ENCODE results near the gene XCR1. TPM values are rescaled to one million over a fixed set of nuclear protein-coding genes. Genes with fewer than 3 reads are reported as not detected.

The XCR1 gene
- total and polyA plus RNA-seq, 9 of the 15 experiments (the other 6 are each of a cell fraction or from before 2014, with no cell fraction given), result not detected

- Histone ChIP-seq H3K9me3 (replicated peaks; ENCODE audit: control insufficient read depth, insufficient read depth, low read depth, low read length) (no peaks in the 10 kb centered on the region; the same call in 1 of the 2 replicates), H3K4me2 (ENCODE audit: insufficient read depth, low read length) (no peak overlapping the region), H4K20me1 (replicated peaks; ENCODE audit: control insufficient read depth, insufficient read depth, low read length) (no peaks in the 10 kb centered on the region), H2AFZ (ENCODE audit: low read depth, low read length) (no peak overlapping the region), H3K27me3 (ENCODE audit: control insufficient read depth in 2 of 2, insufficient read depth in 2 of 2, low read length in 2 of 2) (peaks cover 7 to 17% of the 10 kb centered on the region in 2 experiments; a peak in 3 of 5 replicates), H3K27ac (ENCODE audit: extremely low read depth, low read depth, low read length) (no peak overlapping the region), H3K36me3 (ENCODE audit: control insufficient read depth, insufficient read depth, low read length) (no peaks in the 10 kb centered on the region), H3K79me2 (ENCODE audit: control insufficient read depth, insufficient read depth, low read length) (no peaks in the 10 kb centered on the region), H3K9me1 (ENCODE audit: control insufficient read depth, insufficient read depth, low read length) (no peaks in the 10 kb centered on the region), H3K4me3 (no peak overlapping the region), H3K9ac (ENCODE audit: insufficient read depth in 1 of 2, low read depth in 2 of 2, low read length in 2 of 2) (no peak overlapping the region), H3K4me1 (replicated peaks in 1 of 2; ENCODE audit: control insufficient read depth in 2 of 2, insufficient read depth in 2 of 2, low read length in 2 of 2) (no peaks in the 10 kb centered on the region)
- ChIA-PET CTCF (ENCODE audit: low intra/inter-chr PET ratio) (no interaction called here), POLR2A (interaction anchor here (0.6 kb wide), 1 partner anchor 320 kb away, joined by 3 read pairs; no protein-coding TSS in a partner anchor)
- FAIRE-seq (no peak), DNase-seq (ENCODE audit: extremely low read depth in 1 of 4, low spot score in 3 of 4) (no peak), ATAC-seq (no peak)
- intact Hi-C loops (cut with micrococcal nuclease) (no loop called here), in situ Hi-C loops (cut with MboI) (no loop called here)
- TF ChIP-seq NR3C1 (CRISPR knock-in tag; IDR thresholded peaks at IDR 0.05) (no peak), LEF1 (IDR thresholded peaks at IDR 0.05) (no peak), RAD21 (CRISPR knock-in tag; conservative IDR thresholded peaks at IDR 0.05 in 1 of 2, IDR thresholded peaks at IDR 0.05 in 1 of 2) (no peak), BRD4 (IDR thresholded peaks at IDR 0.05) (no peak), ATF6 (CRISPR knock-in tag; IDR thresholded peaks at IDR 0.05) (no peak), POLR2G (IDR thresholded peaks at IDR 0.05; ENCODE audit: low read depth, low read length) (no peak), CREB3 (tag; conservative IDR thresholded peaks at IDR 0.05; ENCODE audit: low read depth) (no peak), CEBPG (CRISPR knock-in tag; IDR thresholded peaks at IDR 0.05) (no peak), CEBPG (tag; conservative IDR thresholded peaks at IDR 0.05 in 1 of 2, IDR thresholded peaks at IDR 0.05 in 1 of 2) (no peak), MAFK (IDR thresholded peaks at IDR 0.05; ENCODE audit: low read length) (no peak), CGGBP1 (CRISPR knock-in tag; IDR thresholded peaks at IDR 0.05) (no peak), ZFP30 (CRISPR knock-in tag; IDR thresholded peaks at IDR 0.05; ENCODE audit: borderline replicate concordance) (no peak), MAX (CRISPR knock-in tag; IDR thresholded peaks at IDR 0.05) (no peak), CBFB (CRISPR knock-in tag; IDR thresholded peaks at IDR 0.05) (no peak), STAT5B (CRISPR knock-in tag; IDR thresholded peaks at IDR 0.05) (no peak), ARHGAP35 (IDR thresholded peaks at IDR 0.05; ENCODE audit: partially characterized antibody) (no peak), STAT5A (IDR thresholded peaks at IDR 0.05; ENCODE audit: borderline replicate concordance, low read length) (no peak)
- TF ChIP-seq, protein P1, sequence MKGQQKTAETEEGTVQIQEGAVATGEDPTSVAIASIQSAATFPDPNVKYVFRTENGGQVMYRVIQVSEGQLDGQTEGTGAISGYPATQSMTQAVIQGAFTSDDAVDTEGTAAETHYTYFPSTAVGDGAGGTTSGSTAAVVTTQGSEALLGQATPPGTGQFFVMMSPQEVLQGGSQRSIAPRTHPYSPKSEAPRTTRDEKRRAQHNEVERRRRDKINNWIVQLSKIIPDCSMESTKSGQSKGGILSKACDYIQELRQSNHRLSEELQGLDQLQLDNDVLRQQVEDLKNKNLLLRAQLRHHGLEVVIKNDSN (CRISPR knock-in tag; IDR thresholded peaks at IDR 0.05), result no peak
- WGBS (ENCODE audit: insufficient coverage, low coverage, missing lambda C conversion rate), result 0% methylated on average over 1 of the region's 1 CpG
- BruUV-seq (replicated peaks), result no TSS peak
Observed at GRCh38 chr3:46058981-46059380, 31.7 kb upstream of the XCR1 start.

Data from K562 (cell line).